Measurements from ENCODE around the gene APCDD1.

Gene APCDD1

GRCh38 chr18:10477863-10478260 lies 23.4 kb downstream of the APCDD1 start:
- Histone ChIP-seq H3K79me2 (ENCODE audit: control insufficient read depth, low read length) (no peaks in the 10 kb centered on the region), H3K4me1 (ENCODE audit: control insufficient read depth, low read length) (peaks cover 82% of the 10 kb centered on the region), H3K4me3 (ENCODE audit: low read length) (no peak overlapping the region), H4K20me1 (ENCODE audit: control insufficient read depth, insufficient read depth, low read depth, low read length) (no peaks in the 10 kb centered on the region), H3F3A (ENCODE audit: control insufficient read depth, insufficient read depth) (peaks cover 3% of the 10 kb centered on the region; the same call in 1 of the 2 replicates), H3K27me3 (ENCODE audit: control insufficient read depth, low read length) (no peaks in the 10 kb centered on the region), H3K9me3 (ENCODE audit: control insufficient read depth, insufficient read depth, low read length) (no peaks in the 10 kb centered on the region), H3K9me2 (replicated peaks; ENCODE audit: control insufficient read depth, low read length) (no peaks in the 10 kb centered on the region), H3K4me2 (ENCODE audit: low read length) (0 out of 2 replicates have a peak overlapping the region, but pooled peaks have one; percentile 9), H3K27ac (ENCODE audit: low read depth, low read length) (no peak overlapping the region), H3K36me3 (ENCODE audit: control insufficient read depth, low read length) (no peaks in the 10 kb centered on the region)
- TF ChIP-seq CTCF (IDR thresholded peaks at IDR 0.05; ENCODE audit: low read depth, low read length, poor library complexity, severe bottlenecking): no peak
- TF ChIP-seq EZH2phosphoT487 (IDR thresholded peaks at IDR 0.05; ENCODE audit: borderline replicate concordance, low read length): no peak

- Histone ChIP-seq H3K4me1 (ENCODE audit: control insufficient read depth, low read length) (peaks cover 84% of the 10 kb centered on the region), H3K4me2 (ENCODE audit: low read length) (peak overlapping the region; percentile 62), H3K27ac (ENCODE audit: low read depth, low read length) (peak overlapping the region; percentile 86)
These were observed 27.4 kb downstream of the APCDD1 start for GRCh38 chr18:10481831-10482230.

DNA sequence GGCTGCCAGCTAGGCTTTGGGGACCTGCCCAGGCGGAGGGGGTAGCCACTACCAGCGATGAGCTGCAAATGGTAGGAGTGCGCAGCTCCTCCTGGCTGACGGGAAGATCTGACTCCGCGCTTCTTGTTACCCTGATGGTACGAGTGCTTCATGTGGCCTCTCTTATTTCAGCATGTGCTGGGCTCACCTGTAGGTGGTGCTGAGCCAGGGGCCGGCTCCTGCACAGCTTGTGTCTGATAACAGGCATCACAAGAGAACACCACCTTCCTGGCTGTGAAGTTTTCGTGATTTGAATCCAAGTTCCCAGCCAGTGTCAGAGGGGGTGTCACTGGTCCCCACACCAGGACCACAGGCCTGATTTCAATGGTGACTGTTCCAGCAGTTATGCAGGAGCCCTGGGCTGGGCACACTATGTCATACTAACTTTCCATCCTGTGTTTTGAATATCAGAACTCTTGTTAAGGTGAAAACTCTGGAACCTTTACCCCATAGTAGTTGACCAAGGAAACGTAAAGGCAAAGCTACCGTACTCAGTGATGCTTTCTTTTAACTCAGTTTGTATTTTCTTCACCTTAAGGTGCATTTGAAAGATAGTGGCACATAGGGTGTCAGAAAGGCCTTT lies 28.0 kb downstream of the APCDD1 start:
- H3K27ac ChIP-seq (ENCODE audit: low read depth, low read length): peak overlapping the region; percentile 86
- no peaks in the 10 kb centered on the region for H3K79me2 ChIP-seq (ENCODE audit: control insufficient read depth, low read length)
- peaks cover 84% of the 10 kb centered on the region for H3K4me1 ChIP-seq (ENCODE audit: control insufficient read depth, low read length)
- no peaks in the 10 kb centered on the region for H4K20me1 ChIP-seq (ENCODE audit: control insufficient read depth, insufficient read depth, low read depth, low read length)
- H3K27me3 ChIP-seq (ENCODE audit: control insufficient read depth, low read length): no peaks in the 10 kb centered on the region
- no peaks in the 10 kb centered on the region for H3K9me3 ChIP-seq (ENCODE audit: control insufficient read depth, insufficient read depth, low read length)
- no peaks in the 10 kb centered on the region for H3K36me3 ChIP-seq (ENCODE audit: control insufficient read depth, low read length)
- TF ChIP-seq CTCF (IDR thresholded peaks at IDR 0.05; ENCODE audit: low read depth, low read length, poor library complexity, severe bottlenecking): peak; percentile 49
- TF ChIP-seq EZH2phosphoT487 (IDR thresholded peaks at IDR 0.05; ENCODE audit: borderline replicate concordance, low read length): no peak
- H3K9me2 ChIP-seq (replicated peaks; ENCODE audit: control insufficient read depth, low read length): no peaks in the 10 kb centered on the region
- peak overlapping the region; percentile 50 for H3K4me3 ChIP-seq (ENCODE audit: low read length)
- H3F3A ChIP-seq (ENCODE audit: control insufficient read depth, insufficient read depth): peaks cover 6% of the 10 kb centered on the region; the same call in 1 of the 2 replicates
- peak overlapping the region; percentile 62 for H3K4me2 ChIP-seq (ENCODE audit: low read length)

More at GRCh38 chr18:10481831-10482230, 27.4 kb downstream of the APCDD1 start:
- Histone ChIP-seq H3K9me2 (replicated peaks; ENCODE audit: control insufficient read depth, low read length) (no peaks in the 10 kb centered on the region), H3K79me2 (ENCODE audit: control insufficient read depth, low read length) (no peaks in the 10 kb centered on the region), H3K36me3 (ENCODE audit: control insufficient read depth, low read length) (no peaks in the 10 kb centered on the region), H3K4me3 (ENCODE audit: low read length) (peak overlapping the region; percentile 50), H3K9me3 (ENCODE audit: control insufficient read depth, insufficient read depth, low read length) (no peaks in the 10 kb centered on the region), H3K27me3 (ENCODE audit: control insufficient read depth, low read length) (no peaks in the 10 kb centered on the region), H4K20me1 (ENCODE audit: control insufficient read depth, insufficient read depth, low read depth, low read length) (no peaks in the 10 kb centered on the region), H3F3A (ENCODE audit: control insufficient read depth, insufficient read depth) (peaks cover 6% of the 10 kb centered on the region; the same call in 1 of the 2 replicates)
- TF ChIP-seq CTCF (IDR thresholded peaks at IDR 0.05; ENCODE audit: low read depth, low read length, poor library complexity, severe bottlenecking): no peak
- no peak for TF ChIP-seq EZH2phosphoT487 (IDR thresholded peaks at IDR 0.05; ENCODE audit: borderline replicate concordance, low read length)
